Suppressor macrophage treated with lipopolysaccharide for 1 hour (primary cell): Measurements from ENCODE around the gene KSR1.
"Not testable (repeated sequence)": the region's sequence is repeated elsewhere in the genome, so short reads cannot be mapped to it uniquely, and the experiment has no call there.

Source experiments
- DNase-seq, 3 donors: peaks; one replicate each; pipeline ENCODE4 v3.0.0-alpha.2; 2020 to 2022

The KSR1 gene

GRCh38 chr17:27427166-27427862 lies 28.9 kb upstream of the KSR1 start:
- DNase-seq = not testable (repeated sequence)

- DNase-seq = no peak
Measured at GRCh38 chr17:27428781-27429505, 27.3 kb upstream of the KSR1 start.

GRCh38 chr17:27429666-27430382 lies 26.4 kb upstream of the KSR1 start:
- no peak for DNase-seq

GRCh38 chr17:27430383-27430840 lies 25.8 kb upstream of the KSR1 start:
- no peak for DNase-seq

- peak; percentile 67 to 73 (median 69) for DNase-seq
Measured at GRCh38 chr17:27430882-27431491, 25.3 kb upstream of the KSR1 start.

- no peak for DNase-seq
Measured at GRCh38 chr17:27433521-27433920, 22.7 kb upstream of the KSR1 start.

GRCh38 chr17:27435431-27436070 lies 20.7 kb upstream of the KSR1 start:
- DNase-seq = not testable (repeated sequence)

GRCh38 chr17:27438348-27438998 lies 17.8 kb upstream of the KSR1 start:
- DNase-seq = no peak

GRCh38 chr17:27439342-27439741 lies 16.9 kb upstream of the KSR1 start:
- no peak for DNase-seq

GRCh38 chr17:27442702-27443101 lies 13.5 kb upstream of the KSR1 start:
- no peak for DNase-seq

- no peak for DNase-seq
Measured at GRCh38 chr17:27443491-27443890, 12.8 kb upstream of the KSR1 start.

- no peak for DNase-seq
Measured at GRCh38 chr17:27445971-27446370, 10.3 kb upstream of the KSR1 start.

GRCh38 chr17:27446569-27447301 lies 9.5 kb upstream of the KSR1 start:
- peak in 2 of 3 donors; percentile 8 to 30 for DNase-seq

- DNase-seq = not testable (repeated sequence)
Measured at GRCh38 chr17:27448534-27448933, 7.7 kb upstream of the KSR1 start.

- no peak for DNase-seq
Measured at GRCh38 chr17:27449541-27449940, 6.7 kb upstream of the KSR1 start.

GRCh38 chr17:27449988-27450387 lies 6.3 kb upstream of the KSR1 start:
- DNase-seq = no peak

- DNase-seq = no peak
Measured at GRCh38 chr17:27450416-27450815, 5.8 kb upstream of the KSR1 start.

GRCh38 chr17:27451906-27452305 lies 4.3 kb upstream of the KSR1 start:
- DNase-seq = no peak

GRCh38 chr17:27452828-27453227 lies 3.4 kb upstream of the KSR1 start:
- no peak for DNase-seq

- no peak for DNase-seq
Measured at GRCh38 chr17:27453471-27453870, 2.8 kb upstream of the KSR1 start.

- no peak for DNase-seq
Measured at GRCh38 chr17:27454089-27454488, 2.2 kb upstream of the KSR1 start.
